ENCODE results near the gene C14orf119.
A peak's percentile ranks its signal among the peaks of the same experiment; 100 is the strongest.
"Not testable (repeated sequence)": the region's sequence is repeated elsewhere in the genome, so short reads cannot be mapped to it uniquely, and the experiment has no call there.

Gene C14orf119

DNA sequence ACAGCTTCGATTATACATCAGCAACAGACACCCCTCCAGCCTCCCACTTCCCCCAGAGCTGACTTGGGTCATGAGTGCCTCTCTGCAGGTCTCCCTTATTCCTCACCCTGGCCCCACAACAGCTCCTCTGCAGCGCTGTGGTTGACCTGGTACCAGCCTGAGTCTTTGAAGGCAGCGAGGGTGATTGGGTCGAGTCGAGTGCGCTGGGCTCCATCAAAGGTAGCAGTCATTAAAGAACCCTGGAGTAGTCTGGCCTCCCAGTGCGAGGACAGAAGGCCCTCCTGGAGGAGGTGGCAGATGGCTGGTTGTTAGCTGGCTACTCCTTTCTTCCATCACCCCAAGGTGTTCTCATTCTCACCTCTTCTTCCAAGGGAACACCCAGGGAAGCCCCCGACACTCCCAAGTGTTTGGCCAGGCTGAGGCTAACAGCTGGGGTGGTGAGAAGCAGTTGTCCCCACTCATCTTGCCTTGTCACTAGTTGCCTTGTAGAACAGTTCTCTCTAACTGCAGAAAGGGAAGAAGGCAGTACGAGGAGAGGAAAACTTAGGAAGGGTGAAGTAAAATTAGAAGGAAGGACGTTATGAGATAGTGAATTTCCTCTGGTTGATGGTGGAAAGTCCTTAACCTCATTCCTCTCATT is 6.8 kb downstream of the C14orf119 start:
- TF ChIP-seq SUZ12 (IDR thresholded peaks at IDR 0.05; ENCODE audit: extremely low read depth, insufficient read depth, insufficient read length) (no peak), YY1 (IDR thresholded peaks at IDR 0.05; ENCODE audit: insufficient read depth, insufficient read length) (no peak), ZNF274 (IDR thresholded peaks at IDR 0.05; ENCODE audit: low read depth, low read length) (no peak)
- H3K9ac ChIP-seq (ENCODE audit: insufficient read length, low read depth) = no peak overlapping the region

DNA sequence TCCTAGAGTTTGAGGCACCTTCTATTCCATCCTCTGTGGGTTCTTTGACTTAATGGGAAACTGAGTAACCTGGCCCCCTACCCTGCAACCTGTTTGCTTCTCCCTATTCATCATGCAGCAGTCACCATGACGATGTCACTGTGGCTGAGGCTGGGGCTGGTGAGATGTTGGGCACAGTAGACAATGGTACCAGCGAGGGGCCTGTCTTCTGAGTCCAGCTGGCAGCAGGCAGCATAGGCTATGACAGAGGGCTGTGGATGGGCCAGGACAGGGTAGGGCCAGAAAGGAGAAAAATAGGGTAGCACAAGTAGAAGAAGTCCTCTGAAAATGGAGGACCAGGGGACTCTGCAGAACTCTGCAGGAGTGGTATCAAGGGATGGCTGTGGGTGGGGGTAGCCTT is 7.5 kb downstream of the C14orf119 start:
- Histone ChIP-seq H3K36me3 (ENCODE audit: insufficient read depth, insufficient read length, low read length) (peaks cover 16% of the 10 kb centered on the region), H3K9me3 (ENCODE audit: insufficient read depth, low read length) (no peaks in the 10 kb centered on the region), H3K27me3 (ENCODE audit: insufficient read depth, insufficient read length) (no peaks in the 10 kb centered on the region), H3K4me3 (ENCODE audit: insufficient read length, low read depth) (no peak overlapping the region), H3K4me1 (ENCODE audit: insufficient read depth, insufficient read length) (no peaks in the 10 kb centered on the region), H3K9ac (ENCODE audit: insufficient read length, low read depth) (no peak overlapping the region)
- TF ChIP-seq SUZ12 (IDR thresholded peaks at IDR 0.05; ENCODE audit: extremely low read depth, insufficient read depth, insufficient read length) = no peak
- TF ChIP-seq ZNF274 (IDR thresholded peaks at IDR 0.05; ENCODE audit: low read depth, low read length) = no peak
- no peak for TF ChIP-seq YY1 (IDR thresholded peaks at IDR 0.05; ENCODE audit: insufficient read depth, insufficient read length)
- DNase-seq (ENCODE audit: low read depth, low spot score) = no peak

More for the DNA sequence above, 6.8 kb downstream of the C14orf119 start:
- H3K36me3 ChIP-seq (ENCODE audit: insufficient read depth, insufficient read length, low read length) = peaks cover 22% of the 10 kb centered on the region
- no peak for DNase-seq (ENCODE audit: low read depth, low spot score)
- no peaks in the 10 kb centered on the region for H3K4me1 ChIP-seq (ENCODE audit: insufficient read depth, insufficient read length)
- H3K4me3 ChIP-seq (ENCODE audit: insufficient read length, low read depth) = no peak overlapping the region
- H3K27me3 ChIP-seq (ENCODE audit: insufficient read depth, insufficient read length) = no peaks in the 10 kb centered on the region
- no peaks in the 10 kb centered on the region for H3K9me3 ChIP-seq (ENCODE audit: insufficient read depth, low read length)

DNA sequence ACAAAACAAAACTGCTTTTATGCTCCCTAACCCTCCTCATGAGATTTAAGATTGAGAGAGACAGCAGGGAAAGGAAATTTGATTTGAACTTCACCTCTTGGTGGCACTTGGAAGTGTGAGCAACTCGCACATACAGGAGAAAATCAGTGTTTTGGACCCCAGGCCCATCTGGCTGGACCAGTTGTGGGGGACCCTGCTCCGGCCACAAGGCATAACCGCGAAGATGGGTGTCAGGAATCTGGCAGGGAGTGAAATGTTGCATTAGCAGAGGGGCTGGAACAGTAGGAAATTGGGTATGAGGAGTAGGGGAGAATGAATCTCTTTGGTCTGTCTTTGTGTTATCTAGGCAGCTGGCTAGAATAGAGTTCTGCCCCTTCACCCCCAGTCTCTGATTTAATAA is 8.3 kb downstream of the C14orf119 start:
- H3K27me3 ChIP-seq (ENCODE audit: insufficient read depth, insufficient read length) = no peaks in the 10 kb centered on the region
- no peak for TF ChIP-seq YY1 (IDR thresholded peaks at IDR 0.05; ENCODE audit: insufficient read depth, insufficient read length)
- TF ChIP-seq SUZ12 (IDR thresholded peaks at IDR 0.05; ENCODE audit: extremely low read depth, insufficient read depth, insufficient read length) = no peak
- no peak for TF ChIP-seq ZNF274 (IDR thresholded peaks at IDR 0.05; ENCODE audit: low read depth, low read length)
- no peak overlapping the region for H3K4me3 ChIP-seq (ENCODE audit: insufficient read length, low read depth)
- DNase-seq (ENCODE audit: low read depth, low spot score) = no peak
- no peak overlapping the region for H3K9ac ChIP-seq (ENCODE audit: insufficient read length, low read depth)
- peaks cover 8% of the 10 kb centered on the region for H3K36me3 ChIP-seq (ENCODE audit: insufficient read depth, insufficient read length, low read length)
- peaks cover 3% of the 10 kb centered on the region; the same call in 1 of the 2 replicates for H3K9me3 ChIP-seq (ENCODE audit: insufficient read depth, low read length)
- no peaks in the 10 kb centered on the region for H3K4me1 ChIP-seq (ENCODE audit: insufficient read depth, insufficient read length)

GRCh38 chr14:23104070-23104590 is 8.8 kb downstream of the C14orf119 start:
- Histone ChIP-seq H3K36me3 (ENCODE audit: insufficient read depth, insufficient read length, low read length) (peaks cover 2% of the 10 kb centered on the region), H3K9me3 (ENCODE audit: insufficient read depth, low read length) (peaks cover 8% of the 10 kb centered on the region; the same call in 1 of the 2 replicates), H3K9ac (ENCODE audit: insufficient read length, low read depth) (no peak overlapping the region), H3K4me1 (ENCODE audit: insufficient read depth, insufficient read length) (no peaks in the 10 kb centered on the region), H3K27me3 (ENCODE audit: insufficient read depth, insufficient read length) (no peaks in the 10 kb centered on the region), H3K4me3 (ENCODE audit: insufficient read length, low read depth) (no peak overlapping the region)
- no peak for DNase-seq (ENCODE audit: low read depth, low spot score)
- no peak for TF ChIP-seq SUZ12 (IDR thresholded peaks at IDR 0.05; ENCODE audit: extremely low read depth, insufficient read depth, insufficient read length)
- no peak for TF ChIP-seq YY1 (IDR thresholded peaks at IDR 0.05; ENCODE audit: insufficient read depth, insufficient read length)
- no peak for TF ChIP-seq ZNF274 (IDR thresholded peaks at IDR 0.05; ENCODE audit: low read depth, low read length)

GRCh38 chr14:23104591-23105347 is 9.5 kb downstream of the C14orf119 start, which contains the start of gene CIROP:
CIROP (minus strand) TSS chr14:23104989; CDS start chr14:23104920, 69 bp downstream.
- no peak within 1 kb of the TSS for H3K4me3 ChIP-seq (ENCODE audit: insufficient read length, low read depth)

DNA sequence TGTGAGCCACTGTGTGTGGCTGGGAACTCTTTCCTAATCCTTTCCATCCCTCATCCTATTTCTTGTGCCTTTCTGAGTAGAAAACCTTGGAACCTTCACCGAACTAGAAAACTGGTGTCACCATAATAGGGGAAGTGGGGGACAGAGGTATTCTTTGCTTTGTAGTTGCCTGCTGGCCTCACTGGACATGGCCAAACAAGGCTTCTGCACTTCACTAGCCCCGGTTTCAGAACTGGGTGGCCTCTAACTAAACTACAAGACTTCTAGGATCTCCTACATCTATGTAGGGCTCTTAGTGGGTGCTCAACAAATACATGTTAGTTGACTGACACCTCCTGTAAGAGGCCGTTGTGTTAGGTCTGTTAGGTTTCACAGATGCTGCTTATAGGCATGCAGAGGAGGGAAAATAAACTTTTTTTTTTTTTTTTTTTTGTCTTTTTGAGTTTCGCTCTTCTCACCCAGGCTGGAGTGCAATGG is 10.1 kb downstream of the C14orf119 start:
- no peak overlapping the region for H3K9ac ChIP-seq (ENCODE audit: insufficient read length, low read depth)
- no peak overlapping the region for H3K4me3 ChIP-seq (ENCODE audit: insufficient read length, low read depth)
- H3K27me3 ChIP-seq (ENCODE audit: insufficient read depth, insufficient read length) = no peaks in the 10 kb centered on the region
- no peak for DNase-seq (ENCODE audit: low read depth, low spot score)
- H3K36me3 ChIP-seq (ENCODE audit: insufficient read depth, insufficient read length, low read length) = no peaks in the 10 kb centered on the region
- TF ChIP-seq YY1 (IDR thresholded peaks at IDR 0.05; ENCODE audit: insufficient read depth, insufficient read length) (no peak), SUZ12 (IDR thresholded peaks at IDR 0.05; ENCODE audit: extremely low read depth, insufficient read depth, insufficient read length) (no peak), ZNF274 (IDR thresholded peaks at IDR 0.05; ENCODE audit: low read depth, low read length) (no peak)
- H3K9me3 ChIP-seq (ENCODE audit: insufficient read depth, low read length) = peaks cover 8% of the 10 kb centered on the region; the same call in 1 of the 2 replicates
- no peaks in the 10 kb centered on the region for H3K4me1 ChIP-seq (ENCODE audit: insufficient read depth, insufficient read length)

More at GRCh38 chr14:23104591-23105347, 9.5 kb downstream of the C14orf119 start, which contains the start of gene CIROP:
- Histone ChIP-seq H3K36me3 (ENCODE audit: insufficient read depth, insufficient read length, low read length) (no peaks in the 10 kb centered on the region), H3K27me3 (ENCODE audit: insufficient read depth, insufficient read length) (no peaks in the 10 kb centered on the region), H3K4me1 (ENCODE audit: insufficient read depth, insufficient read length) (no peaks in the 10 kb centered on the region), H3K9me3 (ENCODE audit: insufficient read depth, low read length) (peaks cover 8% of the 10 kb centered on the region; the same call in 1 of the 2 replicates), H3K9ac (ENCODE audit: insufficient read length, low read depth) (peak within 1 kb of the TSS; percentile 56)
- TF ChIP-seq ZNF274 (IDR thresholded peaks at IDR 0.05; ENCODE audit: low read depth, low read length) (no peak), SUZ12 (IDR thresholded peaks at IDR 0.05; ENCODE audit: extremely low read depth, insufficient read depth, insufficient read length) (no peak), YY1 (IDR thresholded peaks at IDR 0.05; ENCODE audit: insufficient read depth, insufficient read length) (no peak)
- no peak for DNase-seq (ENCODE audit: low read depth, low spot score)

GRCh38 chr14:23106747-23107045 is 11.4 kb downstream of the C14orf119 start:
- no peak overlapping the region for H3K4me3 ChIP-seq (ENCODE audit: insufficient read length, low read depth)
- no peaks in the 10 kb centered on the region for H3K36me3 ChIP-seq (ENCODE audit: insufficient read depth, insufficient read length, low read length)
- H3K9ac ChIP-seq (ENCODE audit: insufficient read length, low read depth) = no peak overlapping the region
- peaks cover 6% of the 10 kb centered on the region for H3K27me3 ChIP-seq (ENCODE audit: insufficient read depth, insufficient read length)
- peaks cover 8% of the 10 kb centered on the region; the same call in 1 of the 2 replicates for H3K9me3 ChIP-seq (ENCODE audit: insufficient read depth, low read length)
- H3K4me1 ChIP-seq (ENCODE audit: insufficient read depth, insufficient read length) = no peaks in the 10 kb centered on the region
- DNase-seq (ENCODE audit: low read depth, low spot score) = no peak
- TF ChIP-seq YY1 (IDR thresholded peaks at IDR 0.05; ENCODE audit: insufficient read depth, insufficient read length) = no peak
- TF ChIP-seq SUZ12 (IDR thresholded peaks at IDR 0.05; ENCODE audit: extremely low read depth, insufficient read depth, insufficient read length) = no peak
- no peak for TF ChIP-seq ZNF274 (IDR thresholded peaks at IDR 0.05; ENCODE audit: low read depth, low read length)

- DNase-seq (ENCODE audit: low read depth, low spot score); H3K36me3 ChIP-seq (ENCODE audit: insufficient read depth, insufficient read length, low read length); H3K9me3 ChIP-seq (ENCODE audit: insufficient read depth, low read length); H3K4me3 ChIP-seq (ENCODE audit: insufficient read length, low read depth); H3K4me1 ChIP-seq (ENCODE audit: insufficient read depth, insufficient read length); H3K27me3 ChIP-seq (ENCODE audit: insufficient read depth, insufficient read length); H3K9ac ChIP-seq (ENCODE audit: insufficient read length, low read depth): not testable (repeated sequence)
Observed at GRCh38 chr14:23107620-23108019, 12.3 kb downstream of the C14orf119 start.

DNA sequence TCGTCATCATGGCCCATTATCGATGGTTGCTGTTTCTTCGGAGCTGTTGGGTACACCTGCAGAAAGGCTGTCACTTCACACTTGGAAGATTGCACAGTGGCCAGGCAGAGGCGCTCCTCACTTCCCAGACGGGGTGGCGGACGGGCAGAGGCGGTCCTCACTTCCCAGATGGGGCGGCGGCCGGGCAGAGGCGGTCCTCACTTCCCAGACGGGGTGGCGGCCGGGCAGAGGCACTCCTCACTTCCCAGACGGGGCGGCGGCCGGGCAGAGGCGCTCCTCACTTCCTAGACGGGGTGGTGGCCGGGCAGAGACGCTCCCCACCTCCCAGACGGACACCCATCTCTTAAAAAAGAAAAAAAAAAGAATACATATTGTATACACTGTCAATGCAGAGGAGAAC is 12.9 kb downstream of the C14orf119 start:
- H3K4me3 ChIP-seq (ENCODE audit: insufficient read length, low read depth); H3K9ac ChIP-seq (ENCODE audit: insufficient read length, low read depth); H3K27me3 ChIP-seq (ENCODE audit: insufficient read depth, insufficient read length); H3K9me3 ChIP-seq (ENCODE audit: insufficient read depth, low read length); H3K4me1 ChIP-seq (ENCODE audit: insufficient read depth, insufficient read length); DNase-seq (ENCODE audit: low read depth, low spot score); H3K36me3 ChIP-seq (ENCODE audit: insufficient read depth, insufficient read length, low read length): not testable (repeated sequence)

Measured in NT2/D1 (cell line).